Stimulated activated CD4-positive, alpha-beta T cell treated with anti-CD3 and anti-CD28 coated beads, TNF-alpha, amount 100 ng/mL, for 1 hour (primary cell): Measurements from ENCODE around the gene MIA2.
A peak's percentile ranks its signal among the peaks of the same experiment; 100 is the strongest.

ENCODE experiments used
- DNase-seq, 3 donors: peaks; one replicate each; pipeline ENCODE4 v3.0.0-alpha.2; 2020; ENCODE audit warnings: low read depth in 3 of 3, low spot score in 1 of 3

Gene MIA2

GRCh38 chr14:39432619-39433451 lies 199.1 kb downstream of the MIA2 start:
- peak in 1 of 3 donors; percentile 49 for DNase-seq

GRCh38 chr14:39433452-39433813 lies 199.7 kb downstream of the MIA2 start:
- no peak for DNase-seq

DNA sequence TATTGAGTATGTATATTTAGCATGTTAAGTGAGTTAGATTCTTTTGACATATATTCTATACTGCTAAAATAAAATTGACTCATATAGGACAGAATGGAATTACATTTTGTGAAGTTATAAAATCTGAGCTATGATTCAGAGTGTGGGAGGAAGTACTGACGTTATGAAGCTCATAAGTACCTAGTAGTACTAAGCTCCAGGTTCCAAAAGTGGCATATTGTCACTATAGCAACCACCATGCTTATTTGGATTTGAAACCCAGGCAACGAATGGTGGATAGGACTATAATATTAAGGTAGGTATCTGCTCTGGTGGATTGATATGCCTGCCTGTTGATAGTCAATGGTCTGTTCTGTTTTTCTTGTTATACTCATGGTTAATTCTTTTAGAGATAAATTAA lies 200.7 kb downstream of the MIA2 start:
- DNase-seq = no peak

DNA sequence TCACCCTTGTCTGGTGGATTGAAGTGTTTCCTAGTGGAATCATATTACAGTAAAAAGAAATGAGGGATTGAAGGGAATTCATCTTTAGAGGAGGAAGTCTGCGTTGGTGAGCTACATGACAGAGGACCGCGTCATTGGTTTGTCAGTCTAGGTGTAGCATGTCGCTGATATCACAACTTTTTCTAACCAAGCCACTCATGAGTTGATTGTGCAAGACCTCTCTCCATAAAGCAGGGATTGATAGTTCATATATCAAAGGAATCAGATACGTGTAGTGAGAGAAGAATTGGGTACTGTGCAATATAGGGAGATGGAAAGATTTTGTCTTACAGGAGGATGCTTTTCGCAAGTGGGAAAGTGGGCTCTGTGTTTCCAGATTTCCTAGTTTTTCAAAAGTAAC lies 201.5 kb downstream of the MIA2 start:
- DNase-seq = no peak
